Middle frontal gyrus (tissue), 1 donor: Measurements from ENCODE around the gene BCAS3.
"Not testable (repeated sequence)": the region's sequence is repeated elsewhere in the genome, so short reads cannot be mapped to it uniquely, and the experiment has no call there.

Experiments used
- DNase-seq: peaks from one replicate; pipeline ENCODE4 v3.0.0-alpha.2; 2015; ENCODE audit warnings: low spot score; ENCODE audit errors: extremely low spot score

BCAS3 gene

DNA sequence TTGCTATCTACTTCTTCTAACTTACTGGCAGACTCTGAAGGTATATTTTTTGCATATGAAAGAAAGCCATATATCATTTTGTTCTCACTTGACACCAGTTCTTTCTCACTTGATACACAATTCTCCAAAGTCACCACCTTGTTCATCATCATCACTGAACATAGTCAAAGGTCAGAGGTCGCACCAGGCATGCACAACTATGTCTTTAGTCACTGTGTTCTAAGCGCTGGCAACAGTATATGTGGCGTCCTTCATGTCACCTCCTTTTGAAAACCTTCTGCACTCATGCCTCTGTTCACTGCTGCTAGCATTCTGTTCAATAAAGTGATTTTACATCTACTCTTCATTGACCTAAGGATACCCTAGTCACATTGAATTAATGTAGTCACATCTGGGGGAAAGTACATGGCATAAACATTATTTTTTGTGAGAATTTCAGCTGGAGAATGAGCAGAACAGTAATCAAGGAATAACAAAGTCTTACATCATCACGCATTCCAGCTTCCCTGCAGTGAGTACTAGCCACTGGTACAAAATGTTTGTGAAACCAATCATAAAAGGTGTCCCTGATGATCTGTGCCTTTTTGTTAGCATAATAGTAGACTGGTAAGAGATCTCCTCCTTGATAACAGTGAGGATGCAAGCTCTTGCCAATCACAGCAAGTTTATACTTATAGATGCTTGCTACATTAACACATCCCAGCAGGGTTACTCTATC, 754.1 kb downstream of the BCAS3 start:
- DNase-seq = no peak

- DNase-seq = no peak
Measured at GRCh38 chr17:61436273-61436672, 758.6 kb downstream of the BCAS3 start.

DNA sequence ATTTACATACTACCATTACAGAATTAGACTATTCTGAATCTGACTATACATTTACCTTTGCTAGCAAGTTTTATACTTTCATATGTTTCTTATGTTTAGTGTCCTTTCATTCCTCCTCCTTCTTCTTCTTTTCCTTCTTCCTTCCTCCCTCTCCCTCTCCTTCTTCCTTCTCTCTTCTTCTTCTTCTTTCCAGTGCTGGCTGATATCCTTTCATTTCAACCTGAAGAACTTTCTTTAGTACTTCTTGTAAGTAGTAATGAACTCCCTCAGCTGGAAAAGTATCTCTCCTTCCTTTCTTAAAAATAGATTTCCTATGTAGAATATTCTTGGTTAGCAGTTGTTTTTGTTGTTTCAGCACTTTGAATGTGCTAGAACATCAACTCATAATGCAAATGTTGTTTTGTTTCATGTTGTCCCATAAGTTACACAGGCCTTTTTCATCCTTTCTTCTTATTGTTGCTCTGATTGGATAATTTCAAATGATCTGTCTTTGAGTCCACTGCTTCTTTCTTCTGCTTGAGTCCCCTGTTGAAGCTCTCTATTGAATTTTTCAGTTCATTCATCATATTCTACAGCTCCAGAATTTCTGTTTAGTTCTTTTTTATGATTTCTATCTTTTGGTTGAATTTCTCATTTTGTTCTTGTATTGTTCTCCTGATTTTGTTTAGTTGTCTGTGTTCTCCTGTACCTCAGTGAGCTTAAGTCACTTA, 759.5 kb downstream of the BCAS3 start:
- DNase-seq = no peak

- no peak for DNase-seq
Measured at GRCh38 chr17:61440697-61441096, 763.0 kb downstream of the BCAS3 start.

GRCh38 chr17:61441507-61441906, 763.9 kb downstream of the BCAS3 start:
- not testable (repeated sequence) for DNase-seq

- DNase-seq = no peak
Measured at GRCh38 chr17:61442136-61442775, 764.6 kb downstream of the BCAS3 start.
